HG03097 (cell line): Measurements from ENCODE around the gene TMEM237.
A peak's percentile ranks its signal among the peaks of the same experiment; 100 is the strongest.

Experiments
- ATAC-seq: cut with Tn5 transposase; IDR thresholded peaks from one replicate; pipeline ENCODE4 v1.9.1; 2021; ENCODE audit not compliant: unreplicated experiment, low FRiP score

The TMEM237 gene

DNA sequence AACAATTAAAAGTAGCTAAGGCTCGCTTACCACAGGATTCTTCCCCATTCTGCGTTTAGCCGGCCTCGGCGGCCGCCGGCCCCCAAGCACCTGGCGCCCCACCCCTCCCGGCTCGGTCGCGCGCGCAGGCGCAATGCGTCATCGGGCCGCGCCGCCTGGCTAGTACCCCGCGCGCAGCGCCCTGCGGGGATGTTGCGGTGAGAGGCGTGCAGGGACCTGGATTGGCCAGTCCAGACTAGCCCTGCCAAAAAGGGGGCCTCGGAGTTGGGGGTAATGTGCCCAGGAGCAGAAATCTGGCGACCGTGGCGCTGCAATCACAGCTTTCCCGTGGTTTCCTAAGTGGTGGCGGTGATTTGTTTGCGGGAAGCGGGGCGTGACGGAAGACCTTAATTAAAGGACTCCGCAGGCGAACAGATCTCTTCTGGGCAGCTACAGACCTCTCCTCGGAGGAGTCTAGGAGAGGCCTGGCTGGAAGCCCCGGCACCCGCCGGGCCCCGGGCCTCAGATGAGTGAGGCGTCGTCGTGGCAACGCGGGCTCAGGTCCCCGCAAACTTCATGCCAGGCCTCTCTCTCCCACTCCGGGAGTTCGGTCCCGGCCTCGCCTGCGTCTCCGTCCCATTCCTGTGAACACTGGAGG, 606 bp downstream of the TMEM237 start:
- ATAC-seq, result peak; percentile 77

DNA sequence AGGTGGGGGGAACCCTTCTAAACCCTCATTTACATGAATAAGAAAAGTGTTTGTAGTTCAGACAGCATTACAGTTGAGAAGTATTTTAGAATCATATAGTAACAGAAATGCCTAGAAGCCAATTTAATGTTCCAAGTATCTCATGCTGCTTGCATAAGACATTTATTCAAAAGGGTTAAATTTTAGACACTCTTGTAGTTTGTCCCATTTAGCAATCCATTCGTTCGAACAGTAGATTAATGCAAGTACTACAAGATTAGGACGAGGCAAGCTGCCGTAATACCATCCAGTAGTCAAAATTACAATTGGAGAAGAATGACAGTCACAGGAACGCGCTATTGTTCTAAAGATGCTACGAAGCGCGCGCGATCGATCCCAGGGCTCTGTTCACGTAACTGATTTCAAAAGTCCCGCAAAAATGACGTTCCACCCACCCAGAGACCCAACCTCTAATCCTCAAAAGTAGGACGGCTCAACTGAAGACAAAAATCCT, 1.2 kb downstream of the TMEM237 start:
- ATAC-seq, result no peak

DNA sequence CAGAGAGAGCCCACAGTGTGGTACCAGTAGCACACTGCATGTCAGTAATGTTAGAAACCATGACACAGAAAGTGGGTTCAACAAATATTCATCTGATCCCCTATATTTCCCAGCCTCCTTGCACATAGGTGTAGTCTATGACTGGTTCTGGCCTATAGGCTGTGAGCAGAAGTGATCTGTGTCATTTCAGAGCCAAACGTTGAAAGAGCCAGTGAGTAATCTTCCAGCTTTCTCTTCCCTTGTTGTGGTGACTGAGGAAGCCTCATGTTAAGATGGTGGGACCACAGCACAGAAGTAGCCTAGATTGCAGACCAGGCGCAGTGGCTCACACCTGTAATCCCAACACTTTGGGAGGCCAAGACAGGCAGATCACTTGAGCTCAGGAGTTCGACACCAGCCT, 4.1 kb downstream of the TMEM237 start:
- ATAC-seq, result no peak

DNA sequence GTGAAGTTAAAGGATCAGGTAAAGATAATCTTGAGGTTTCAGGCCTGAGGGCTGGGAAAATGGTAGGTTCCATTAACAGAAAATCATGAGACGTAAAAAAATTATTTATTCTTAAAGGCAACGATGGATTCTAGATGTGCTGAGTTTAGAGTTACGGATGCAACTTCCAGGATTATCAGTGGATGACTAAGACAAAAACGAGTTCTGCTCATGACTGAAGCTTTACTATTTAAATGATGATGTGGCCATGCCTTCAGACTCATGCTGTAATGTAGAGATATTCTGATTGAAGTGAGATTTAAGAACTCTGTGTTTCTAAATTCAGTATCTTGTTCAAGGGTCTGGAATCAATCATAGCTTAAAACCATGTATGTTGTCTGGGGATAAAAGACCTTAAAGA, 5.0 kb downstream of the TMEM237 start:
- ATAC-seq, result no peak

- ATAC-seq, result no peak
Observed at GRCh38 chr2:201633661-201634249, 9.5 kb downstream of the TMEM237 start.

- no peak for ATAC-seq
Observed at GRCh38 chr2:201631041-201631440, 12.3 kb downstream of the TMEM237 start.

DNA sequence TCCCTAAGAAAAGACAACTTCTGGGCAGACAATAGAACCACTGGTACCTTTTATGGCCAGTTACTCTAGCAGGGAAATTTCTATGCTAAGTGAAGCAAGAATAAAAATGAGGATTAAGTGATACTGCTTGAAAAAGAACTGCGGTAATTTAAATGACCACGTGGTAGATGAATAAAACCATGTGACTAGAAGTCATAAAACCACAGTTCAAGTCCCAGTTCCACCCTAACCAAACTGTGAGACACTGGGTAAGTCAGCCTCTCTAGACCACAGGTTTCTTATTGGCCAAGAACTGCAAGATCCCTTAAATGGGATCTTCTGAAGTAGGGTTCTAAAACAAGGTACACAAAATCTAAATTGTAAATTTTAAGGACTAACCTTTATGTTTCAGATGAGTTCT, 12.7 kb downstream of the TMEM237 start:
- ATAC-seq, result no peak

DNA sequence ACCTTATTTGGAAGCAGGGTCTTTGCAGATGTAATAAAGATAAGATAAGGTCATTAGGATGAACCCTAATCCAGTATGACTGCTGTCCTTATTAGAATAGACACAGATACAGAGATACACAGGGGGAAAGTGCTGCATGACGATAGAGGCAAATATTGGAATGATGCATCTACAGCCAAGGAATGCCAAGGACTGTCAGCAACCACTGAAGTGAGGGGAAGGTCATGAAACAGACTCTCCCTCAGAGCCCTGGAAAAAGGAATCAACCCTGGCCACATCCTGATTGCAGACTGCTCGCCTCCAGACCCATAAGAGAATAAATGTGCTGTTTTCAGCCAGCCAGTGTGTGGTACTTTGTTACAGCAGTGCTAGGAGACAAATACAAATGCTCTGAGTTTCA, 14.8 kb downstream of the TMEM237 start:
- ATAC-seq, result no peak

DNA sequence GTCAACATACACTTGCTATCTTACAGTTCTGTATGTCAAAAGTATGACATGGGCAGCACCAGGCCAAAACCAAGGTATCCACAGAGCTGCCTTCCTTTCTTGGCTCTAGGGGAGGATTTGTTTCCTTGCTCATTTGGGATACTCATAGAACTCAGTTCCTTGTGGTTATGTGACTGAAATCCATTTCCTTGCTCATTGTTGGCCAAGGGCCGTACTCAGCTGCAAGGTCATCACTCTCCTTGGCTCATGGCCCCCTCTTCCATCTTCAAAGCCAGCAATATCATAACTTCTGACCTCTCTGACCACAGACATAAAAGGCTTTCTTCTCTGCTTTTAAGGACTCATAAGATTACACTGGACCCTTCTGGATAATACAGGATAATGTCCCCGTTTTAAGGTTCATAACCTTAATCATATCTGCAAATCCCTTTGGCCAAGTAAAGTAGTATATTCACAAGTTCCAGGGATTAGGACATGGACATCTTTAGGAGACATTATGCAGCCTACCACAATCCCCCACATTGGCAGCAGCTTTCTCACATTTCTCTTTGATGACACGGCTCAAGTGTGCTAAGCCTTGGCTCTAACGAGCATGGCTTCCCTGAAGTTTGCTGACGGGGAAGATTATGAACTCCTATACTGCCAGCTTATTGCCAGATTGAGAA, 20.9 kb downstream of the TMEM237 start:
- no peak for ATAC-seq

DNA sequence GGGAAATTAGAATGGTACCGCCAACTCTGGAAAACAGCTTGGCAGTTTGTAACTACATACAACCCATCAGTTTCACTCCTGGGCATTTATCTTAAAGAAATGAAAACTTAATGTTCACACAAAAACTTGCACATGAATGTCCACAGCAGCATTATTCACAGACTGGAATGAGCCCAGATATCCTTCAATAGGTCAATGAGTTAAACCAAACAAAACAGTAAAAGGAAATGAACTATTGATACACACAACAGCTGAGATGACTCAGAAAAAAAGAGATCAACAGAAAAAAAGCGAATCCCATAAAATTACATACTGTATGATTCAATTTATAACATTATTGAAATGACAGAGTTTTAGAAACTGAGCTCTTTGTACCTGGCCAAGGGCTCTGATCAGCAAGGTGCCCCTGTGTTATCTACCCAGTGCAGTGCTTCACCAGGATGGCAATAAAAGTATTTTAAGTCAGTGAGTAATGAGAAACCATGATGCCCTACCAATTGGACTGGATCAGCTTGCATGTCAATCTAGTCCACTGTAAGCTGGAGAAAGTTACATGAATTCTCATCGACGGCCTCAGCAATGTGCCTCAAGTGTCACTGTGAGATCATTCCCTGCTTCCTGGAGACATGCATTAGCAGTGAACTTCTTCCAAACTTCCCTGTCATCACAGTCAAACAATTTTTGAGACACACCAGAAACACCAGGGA, 21.9 kb downstream of the TMEM237 start:
- ATAC-seq, result no peak

DNA sequence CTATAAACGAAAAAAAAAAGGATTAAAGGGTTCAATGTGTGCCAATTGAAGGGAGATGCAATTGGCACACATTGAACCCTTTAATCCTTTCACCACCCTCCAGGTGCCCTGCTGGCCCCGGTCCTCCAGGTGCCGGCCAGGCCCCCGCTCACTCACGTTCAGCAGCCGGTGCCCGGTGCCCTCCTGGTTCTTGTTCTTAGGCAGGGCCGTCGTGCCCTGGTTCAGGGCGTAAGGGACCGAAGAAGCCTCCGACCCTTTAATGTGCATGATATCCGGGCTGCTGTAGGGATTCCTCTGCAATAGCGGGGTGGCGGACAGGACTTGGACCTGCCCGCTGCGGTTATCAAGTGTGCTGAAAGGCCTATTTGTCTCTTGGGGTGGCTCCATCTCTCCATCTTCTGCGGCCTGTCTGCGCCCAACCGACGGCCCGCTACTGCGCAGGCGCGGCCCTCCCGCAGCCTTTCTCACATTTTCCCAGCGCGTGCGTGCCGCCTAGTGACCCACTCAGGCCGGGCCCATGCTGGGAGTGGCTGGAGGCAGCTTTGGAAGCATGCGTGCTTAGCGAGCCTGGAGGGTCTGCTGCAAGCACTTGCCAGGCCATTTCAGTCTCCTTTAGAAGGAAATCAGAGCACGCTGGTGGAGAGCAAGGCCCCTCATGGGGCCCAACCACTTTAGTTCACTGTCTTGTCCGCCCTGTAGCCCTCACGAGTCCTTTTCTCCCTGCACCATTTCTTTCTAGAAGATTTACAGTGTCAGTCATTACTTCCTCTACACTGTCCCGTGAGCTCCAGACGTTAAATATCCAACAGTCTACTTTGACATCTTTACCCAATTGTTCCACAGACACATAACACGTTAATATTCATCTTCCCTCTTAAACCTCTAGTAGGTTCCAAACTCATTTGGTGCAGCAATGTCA, 24.3 kb downstream of the TMEM237 start:
- ATAC-seq, result no peak

- no peak for ATAC-seq
Observed at GRCh38 chr2:201608021-201608420, 35.3 kb downstream of the TMEM237 start.

DNA sequence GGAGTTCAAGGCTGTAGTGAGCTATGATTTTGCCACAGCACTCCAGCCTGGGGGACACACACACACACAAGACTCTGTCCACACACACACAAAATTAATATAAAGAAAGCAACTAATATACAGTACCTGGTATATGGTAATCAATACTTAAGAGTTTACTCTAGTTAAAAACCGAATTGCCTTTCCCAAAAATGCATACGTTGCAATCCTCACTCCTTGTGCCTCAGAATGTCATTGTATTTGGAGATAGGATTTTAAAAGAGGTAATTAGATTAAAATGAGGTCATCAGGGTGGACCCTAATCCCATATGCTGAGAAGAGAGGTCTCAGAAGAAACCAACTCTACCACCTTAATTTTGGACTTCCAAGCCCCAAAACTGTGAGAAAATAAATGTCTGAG, 35.7 kb downstream of the TMEM237 start:
- no peak for ATAC-seq

GRCh38 chr2:201600906-201601305, 42.4 kb downstream of the TMEM237 start:
- ATAC-seq, result no peak

GRCh38 chr2:201597397-201597796, 45.9 kb downstream of the TMEM237 start:
- ATAC-seq, result no peak

DNA sequence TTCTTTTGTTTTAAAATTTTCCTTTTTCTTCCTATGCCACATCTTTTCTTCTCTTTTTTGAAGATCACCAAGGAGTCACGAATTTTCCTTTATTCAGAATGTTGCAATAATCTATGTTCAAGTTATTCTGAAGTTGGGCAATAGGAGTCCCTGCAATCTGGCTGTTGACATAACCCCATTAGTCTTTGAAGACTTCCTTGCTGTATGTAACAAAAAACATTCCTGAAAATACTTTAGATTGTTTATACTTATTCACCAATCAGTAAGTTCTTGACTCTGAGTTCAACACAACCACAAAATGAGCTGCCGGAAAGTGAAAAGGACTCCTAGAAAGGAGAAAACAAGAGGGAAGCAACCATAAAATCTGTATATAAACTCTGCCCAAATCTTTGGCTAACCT, 62.8 kb downstream of the TMEM237 start:
- no peak for ATAC-seq

GRCh38 chr2:201579536-201579935, 63.8 kb downstream of the TMEM237 start:
- no peak for ATAC-seq

DNA sequence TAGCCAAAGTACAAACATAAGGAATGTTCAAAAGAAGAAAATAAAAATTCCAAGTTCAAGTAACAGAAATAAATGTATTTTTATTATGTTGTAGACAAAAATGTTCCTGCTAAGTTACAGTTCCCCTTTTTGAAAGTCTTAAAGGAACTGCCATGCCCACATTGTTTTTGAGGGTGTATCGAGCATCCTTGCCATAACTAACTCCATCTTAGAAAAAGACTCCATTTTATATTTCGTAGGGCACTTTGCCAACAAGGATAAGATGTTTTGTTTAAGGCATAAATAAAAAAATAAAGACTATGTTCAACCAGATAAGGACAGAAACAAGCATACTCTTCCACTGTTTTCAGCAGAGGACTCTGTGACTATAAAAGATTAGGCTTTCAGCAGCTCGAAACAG, 67.3 kb downstream of the TMEM237 start:
- ATAC-seq, result no peak

DNA sequence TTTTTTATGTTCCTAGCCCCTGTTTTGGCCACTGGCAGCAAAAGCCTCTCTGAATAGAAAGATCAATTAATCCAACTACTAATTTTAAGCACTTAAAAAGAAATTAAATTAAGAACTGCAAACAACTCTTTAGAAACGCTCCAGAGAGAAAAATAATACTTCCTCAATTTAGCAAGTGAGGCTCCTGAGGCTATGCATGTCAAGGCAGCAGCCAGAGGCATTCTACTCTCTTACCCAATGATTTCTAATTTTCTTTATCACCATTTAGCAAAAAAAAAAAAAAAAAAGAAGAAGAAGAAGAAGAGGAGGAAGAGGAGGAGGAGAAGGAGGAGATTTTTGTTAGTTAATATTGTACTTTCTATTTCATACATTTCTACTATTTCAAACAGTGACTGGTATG, 68.5 kb downstream of the TMEM237 start:
- ATAC-seq, result no peak

DNA sequence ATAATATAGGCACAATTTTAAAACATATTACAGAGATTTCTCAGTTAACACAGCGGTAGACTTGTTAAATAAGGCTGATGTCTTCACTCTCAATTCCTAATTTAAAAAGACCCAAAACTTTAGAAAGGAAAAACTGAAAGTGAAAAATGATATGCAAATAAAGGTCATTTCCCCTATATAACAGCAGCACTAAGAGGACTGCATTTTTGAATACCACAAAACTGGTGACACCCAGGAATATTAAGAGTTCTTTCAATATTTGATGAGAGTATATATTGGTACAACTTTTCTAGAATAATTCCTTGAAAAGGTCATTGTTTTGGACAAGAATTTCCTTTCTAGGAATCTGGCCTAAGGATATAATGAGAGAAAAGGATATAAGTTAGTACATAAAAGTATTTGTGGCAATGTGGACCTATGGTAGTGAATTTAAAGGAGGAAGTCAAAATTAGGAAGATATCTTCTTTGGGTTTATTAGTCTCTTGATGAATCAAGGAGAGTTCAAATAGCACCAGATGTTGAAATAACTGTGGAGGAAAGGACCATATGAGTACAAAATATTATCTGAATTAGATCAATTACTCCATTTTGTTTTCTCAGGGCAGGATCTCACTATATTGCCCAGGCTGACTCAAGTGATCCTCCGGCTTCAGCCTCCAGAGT, 70.3 kb downstream of the TMEM237 start:
- no peak for ATAC-seq
